Skeletal muscle tissue (tissue), 4 donors: ENCODE data around the gene FTCD. TPM values are rescaled to one million over a fixed set of nuclear protein-coding genes. Genes with fewer than 3 reads are reported as not detected.

Experiments used
- H3K27ac ChIP-seq: one replicate; pipeline ENCODE4 v1.7.0; 2013; ENCODE audit warnings: mild to moderate bottlenecking, low read depth, low read length, inconsistent platforms
- H3K27me3 ChIP-seq, 3 donors: one replicate each; pipeline ENCODE4 v1.7.0; 2013; ENCODE audit warnings: low read length in 3 of 3; ENCODE audit not compliant: control insufficient read depth in 3 of 3, insufficient read depth in 3 of 3
- H3K36me3 ChIP-seq, 3 donors: one replicate each; pipeline ENCODE4 v1.7.0; 2013; ENCODE audit warnings: low read length in 3 of 3; ENCODE audit not compliant: control insufficient read depth in 3 of 3, insufficient read depth in 3 of 3
- H3K4me1 ChIP-seq, 3 donors: one replicate each; pipeline ENCODE4 v1.7.0; 2013; ENCODE audit warnings: low read length in 3 of 3, mild to moderate bottlenecking in 3 of 3; ENCODE audit not compliant: control insufficient read depth in 3 of 3, insufficient read depth in 3 of 3
- H3K4me3 ChIP-seq, 3 donors: one replicate each; pipeline ENCODE4 v1.7.0; 2013; ENCODE audit warnings: low read length in 3 of 3
- H3K9ac ChIP-seq, 3 donors: one replicate each; pipeline ENCODE4 v1.7.0; 2013; ENCODE audit warnings: low read length in 3 of 3, mild to moderate bottlenecking in 3 of 3, moderate library complexity in 2 of 3, low read depth in 1 of 3
- H3K9me3 ChIP-seq, 3 donors: one replicate each; pipeline ENCODE4 v1.7.0; 2013; ENCODE audit warnings: low read length in 3 of 3; ENCODE audit not compliant: control insufficient read depth in 3 of 3
- total RNA-seq: library from RNA; depleted of rRNA; stranded (reverse); fragments of >200 nt; gene quantifications from one replicate; pipeline ENCODE4 v1.2.3, GENCODE V29; 2014
- donor health status: Osteomylitis.

Gene FTCD
- total RNA-seq, 1 donor from 2014 or later, result 0.52 TPM

GRCh38 chr21:46159390-46159789, 4.0 kb upstream of the FTCD start:
- H3K27ac ChIP-seq, result no peak overlapping the region
- no peaks in the 10 kb centered on the region for H3K9me3 ChIP-seq
- no peaks in the 10 kb centered on the region for H3K4me1 ChIP-seq
- no peak overlapping the region for H3K4me3 ChIP-seq
- no peaks in the 10 kb centered on the region for H3K36me3 ChIP-seq
- no peak overlapping the region for H3K9ac ChIP-seq
- peaks cover 0 to 5% (median 0%) of the 10 kb centered on the region in 3 donors for H3K27me3 ChIP-seq

- Histone ChIP-seq H3K36me3 (no peaks in the 10 kb centered on the region), H3K4me3 (no peak overlapping the region), H3K27ac (no peak overlapping the region), H3K27me3 (peaks cover 0 to 5% (median 0%) of the 10 kb centered on the region in 3 donors), H3K9me3 (no peaks in the 10 kb centered on the region), H3K4me1 (no peaks in the 10 kb centered on the region), H3K9ac (no peak overlapping the region)
Observed at GRCh38 chr21:46158666-46159300, 3.4 kb upstream of the FTCD start.

GRCh38 chr21:46157987-46158451, 2.6 kb upstream of the FTCD start:
- H3K27me3 ChIP-seq, result peaks cover 0 to 5% (median 3%) of the 10 kb centered on the region in 3 donors
- peaks cover 0 to 7% (median 6%) of the 10 kb centered on the region in 3 donors for H3K4me1 ChIP-seq
- H3K9me3 ChIP-seq, result no peaks in the 10 kb centered on the region
- H3K27ac ChIP-seq, result no peak overlapping the region
- no peak overlapping the region for H3K9ac ChIP-seq
- H3K4me3 ChIP-seq, result no peak overlapping the region
- H3K36me3 ChIP-seq, result no peaks in the 10 kb centered on the region

GRCh38 chr21:46157396-46157986, 2.1 kb upstream of the FTCD start:
- H3K9ac ChIP-seq, result no peak overlapping the region
- H3K36me3 ChIP-seq, result no peaks in the 10 kb centered on the region
- H3K27ac ChIP-seq, result no peak overlapping the region
- H3K9me3 ChIP-seq, result no peaks in the 10 kb centered on the region
- H3K4me1 ChIP-seq, result peaks cover 0 to 12% (median 11%) of the 10 kb centered on the region in 3 donors
- no peak overlapping the region for H3K4me3 ChIP-seq
- H3K27me3 ChIP-seq, result peaks cover 0 to 9% (median 3%) of the 10 kb centered on the region in 3 donors

- Histone ChIP-seq H3K27ac (no peak overlapping the region), H3K9me3 (no peaks in the 10 kb centered on the region), H3K27me3 (peaks cover 3 to 8% (median 5%) of the 10 kb centered on the region in 3 donors), H3K36me3 (no peaks in the 10 kb centered on the region), H3K4me1 (peaks cover 0 to 14% (median 11%) of the 10 kb centered on the region in 3 donors), H3K9ac (no peak overlapping the region), H3K4me3 (no peak overlapping the region)
Observed at GRCh38 chr21:46156678-46157077, 1.3 kb upstream of the FTCD start.

- no peaks in the 10 kb centered on the region for H3K36me3 ChIP-seq
- no peak overlapping the region for H3K4me3 ChIP-seq
- no peak overlapping the region for H3K9ac ChIP-seq
- H3K9me3 ChIP-seq, result no peaks in the 10 kb centered on the region
- H3K27me3 ChIP-seq, result peaks cover 3 to 5% (median 4%) of the 10 kb centered on the region in 3 donors
- H3K27ac ChIP-seq, result no peak overlapping the region
- peaks cover 0 to 14% (median 11%) of the 10 kb centered on the region in 3 donors for H3K4me1 ChIP-seq
Observed at GRCh38 chr21:46156378-46156645, 933 bp upstream of the FTCD start.

GRCh38 chr21:46154955-46155513, 345 bp downstream of the FTCD start:
- Histone ChIP-seq H3K9me3 (no peaks in the 10 kb centered on the region), H3K27me3 (peaks cover 6 to 13% (median 11%) of the 10 kb centered on the region in 3 donors), H3K4me1 (peaks cover 0 to 14% (median 11%) of the 10 kb centered on the region in 3 donors), H3K4me3 (no peak overlapping the region), H3K9ac (no peak overlapping the region), H3K27ac (no peak overlapping the region), H3K36me3 (no peaks in the 10 kb centered on the region)

GRCh38 chr21:46154155-46154954, 1.0 kb downstream of the FTCD start:
- Histone ChIP-seq H3K9me3 (no peaks in the 10 kb centered on the region), H3K4me3 (no peak overlapping the region), H3K27ac (no peak overlapping the region), H3K4me1 (peaks cover 0 to 14% (median 11%) of the 10 kb centered on the region in 3 donors), H3K36me3 (no peaks in the 10 kb centered on the region), H3K27me3 (peaks cover 6 to 14% (median 11%) of the 10 kb centered on the region in 3 donors), H3K9ac (no peak overlapping the region)

GRCh38 chr21:46153247-46154154, 1.9 kb downstream of the FTCD start:
- Histone ChIP-seq H3K4me3 (peak overlapping the region in 2 of 3 donors; percentile 27 to 49), H3K9me3 (no peaks in the 10 kb centered on the region), H3K36me3 (no peaks in the 10 kb centered on the region), H3K27ac (no peak overlapping the region), H3K27me3 (peaks cover 6 to 14% (median 11%) of the 10 kb centered on the region in 3 donors), H3K4me1 (peaks cover 0 to 14% (median 11%) of the 10 kb centered on the region in 3 donors), H3K9ac (peak overlapping the region in 1 of 3 donors; percentile 70)
